HepG2 (cell line): ENCODE measurements around the gene MRPL54. TPM values are rescaled to one million over a fixed set of nuclear protein-coding genes. Genes with fewer than 3 reads are reported as not detected.

ENCODE experiments used
- ARID5B ChIP-seq: IDR thresholded peaks from 2 replicates; pipeline ENCODE4 v1.4.0; 2020; ENCODE audit warnings: mild to moderate bottlenecking, missing genetic modification reagents
- ASH2L ChIP-seq: fragments of 300-600, 200-600 bp; sonication (generic); IDR thresholded peaks from 2 replicates; pipeline ENCODE4 v1.7.0; 2017; ENCODE audit warnings: low read depth, mild to moderate bottlenecking, moderate library complexity, mixed read lengths, low read length; ENCODE audit not compliant: insufficient read length
- FOSL1 ChIP-seq: sonication (generic); formaldehyde crosslinking; IDR thresholded peaks from 2 replicates; pipeline ENCODE4 v1.9.0; 2021; ENCODE audit warnings: missing genetic modification reagents, borderline replicate concordance
- FOXP4 ChIP-seq: sonication (generic); formaldehyde crosslinking; IDR thresholded peaks from 2 replicates; pipeline ENCODE4 v1.4.0; 2020; ENCODE audit warnings: missing genetic modification reagents
- KLF6 ChIP-seq: IDR thresholded peaks from 2 replicates; pipeline ENCODE4 v1.8.0; 2016; ENCODE audit warnings: missing biosample characterization, missing genetic modification reagents
- PAX8 ChIP-seq: sonication (generic); formaldehyde crosslinking; IDR thresholded peaks from 2 replicates; pipeline ENCODE4 v1.8.0; 2022; ENCODE audit warnings: mild to moderate bottlenecking, missing genetic modification reagents, borderline replicate concordance
- PHF20 ChIP-seq: sonication (generic); formaldehyde crosslinking; IDR thresholded peaks from 2 replicates; pipeline ENCODE4 v1.5.0; 2020; ENCODE audit warnings: mild to moderate bottlenecking, missing genetic modification reagents
- ZNF547 ChIP-seq: sonication (generic); formaldehyde crosslinking; IDR thresholded peaks from 2 replicates; pipeline ENCODE4 v1.5.1; 2020; ENCODE audit warnings: mild to moderate bottlenecking, missing genetic modification reagents
- ZNF557 ChIP-seq: sonication (generic); formaldehyde crosslinking; IDR thresholded peaks from 2 replicates; pipeline ENCODE4 v1.4.0; 2020; ENCODE audit warnings: missing genetic modification reagents
- ZNF850 ChIP-seq: sonication (generic); formaldehyde crosslinking; conservative IDR thresholded peaks from 2 replicates; pipeline ENCODE4 v1.9.0; 2021; ENCODE audit warnings: mild to moderate bottlenecking, missing genetic modification reagents
- polyA plus RNA-seq, 8 experiments: library from polyadenylated mRNA; depleted of rRNA in 3 of 8; stranded (reverse) in 7 of 8; unstranded in 1 of 8; fragments of >200 nt; fragmentation: Illumina TruSeq in 4 of 8; extraction: Trizol in 4 of 8; gene quantifications; 2 replicates each; pipeline versions ENCODE4 v1.2.1 to v1.2.3, GENCODE V29; 2011 to 2016; ENCODE audit warnings: low read depth in 4 of 8, missing spikeins in 1 of 8, mixed read lengths in 1 of 8; ENCODE audit not compliant: insufficient read depth in 1 of 8
- total RNA-seq, 5 experiments: library from RNA; depleted of rRNA; stranded (reverse); fragments of >200 nt; fragmentation: Illumina TruSeq; extraction: Trizol; gene quantifications; 2 replicates each; pipeline ENCODE4 v1.2.3, GENCODE V29; 2016; ENCODE audit warnings: low read depth in 1 of 5
- TF ChIP-seq, protein P1 (sequence below), 2 experiments: fragments of 450-650 bp in 1 of 2; sonication (generic) in 1 of 2; formaldehyde crosslinking in 1 of 2; IDR thresholded peaks; 2 replicates each; pipeline versions ENCODE4 v1.6.1 to v1.8.0; 2016 to 2022; ENCODE audit warnings: antibody characterized with exemption in 1 of 2, mild to moderate bottlenecking in 1 of 2, missing genetic modification reagents in 1 of 2

The MRPL54 gene
- total and polyA plus RNA-seq, 2 of the 13 experiments (the other 11 are each of a cell fraction or from before 2014, with no cell fraction given) = 36.8 to 66.9 TPM

- TF ChIP-seq, protein P1, sequence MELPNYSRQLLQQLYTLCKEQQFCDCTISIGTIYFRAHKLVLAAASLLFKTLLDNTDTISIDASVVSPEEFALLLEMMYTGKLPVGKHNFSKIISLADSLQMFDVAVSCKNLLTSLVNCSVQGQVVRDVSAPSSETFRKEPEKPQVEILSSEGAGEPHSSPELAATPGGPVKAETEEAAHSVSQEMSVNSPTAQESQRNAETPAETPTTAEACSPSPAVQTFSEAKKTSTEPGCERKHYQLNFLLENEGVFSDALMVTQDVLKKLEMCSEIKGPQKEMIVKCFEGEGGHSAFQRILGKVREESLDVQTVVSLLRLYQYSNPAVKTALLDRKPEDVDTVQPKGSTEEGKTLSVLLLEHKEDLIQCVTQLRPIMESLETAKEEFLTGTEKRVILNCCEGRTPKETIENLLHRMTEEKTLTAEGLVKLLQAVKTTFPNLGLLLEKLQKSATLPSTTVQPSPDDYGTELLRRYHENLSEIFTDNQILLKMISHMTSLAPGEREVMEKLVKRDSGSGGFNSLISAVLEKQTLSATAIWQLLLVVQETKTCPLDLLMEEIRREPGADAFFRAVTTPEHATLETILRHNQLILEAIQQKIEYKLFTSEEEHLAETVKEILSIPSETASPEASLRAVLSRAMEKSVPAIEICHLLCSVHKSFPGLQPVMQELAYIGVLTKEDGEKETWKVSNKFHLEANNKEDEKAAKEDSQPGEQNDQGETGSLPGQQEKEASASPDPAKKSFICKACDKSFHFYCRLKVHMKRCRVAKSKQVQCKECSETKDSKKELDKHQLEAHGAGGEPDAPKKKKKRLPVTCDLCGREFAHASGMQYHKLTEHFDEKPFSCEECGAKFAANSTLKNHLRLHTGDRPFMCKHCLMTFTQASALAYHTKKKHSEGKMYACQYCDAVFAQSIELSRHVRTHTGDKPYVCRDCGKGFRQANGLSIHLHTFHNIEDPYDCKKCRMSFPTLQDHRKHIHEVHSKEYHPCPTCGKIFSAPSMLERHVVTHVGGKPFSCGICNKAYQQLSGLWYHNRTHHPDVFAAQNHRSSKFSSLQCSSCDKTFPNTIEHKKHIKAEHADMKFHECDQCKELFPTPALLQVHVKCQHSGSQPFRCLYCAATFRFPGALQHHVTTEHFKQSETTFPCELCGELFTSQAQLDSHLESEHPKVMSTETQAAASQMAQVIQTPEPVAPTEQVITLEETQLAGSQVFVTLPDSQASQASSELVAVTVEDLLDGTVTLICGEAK (IDR thresholded peaks at IDR 0.05) = no peak
- TF ChIP-seq, protein P1 (CRISPR knock-in tag; IDR thresholded peaks at IDR 0.05) = no peak
- TF ChIP-seq PAX8 (CRISPR knock-in tag) (no peak), ZNF547 (CRISPR knock-in tag) (peak; percentile 59; the same call in 1 of the 2 replicates), FOXP4 (CRISPR knock-in tag) (no peak), FOSL1 (CRISPR knock-in tag) (no peak), ARID5B (CRISPR knock-in tag) (no peak; the same call in 1 of the 2 replicates), PHF20 (CRISPR knock-in tag) (peak; percentile 72; the same call in 1 of the 2 replicates), ZNF850 (CRISPR knock-in tag) (no peak), ASH2L (peak; percentile 64), ZNF557 (CRISPR knock-in tag) (no peak), KLF6 (CRISPR knock-in tag) (no peak; the same call in 1 of the 2 replicates)
Measured at GRCh38 chr19:3762501-3763459, at the start of gene MRPL54 (continued).
